MM.1S (cell line): Measurements from ENCODE around the gene FANCL.

ENCODE experiments used
- EZH2 ChIP-seq: fragments of 300-600 bp; sonication (generic); optimal IDR thresholded peaks from 2 replicates; pipeline ENCODE3; 2017; ENCODE audit warnings: low read depth, mild to moderate bottlenecking, antibody characterized with exemption, low read length, mixed read lengths
- TF ChIP-seq, protein P1 (sequence below): fragments of 300-600 bp; sonication (generic); IDR thresholded peaks from 2 replicates; pipeline ENCODE4 v1.5.1; 2016; ENCODE audit warnings: antibody characterized with exemption, low read length, mixed read lengths

DNA sequence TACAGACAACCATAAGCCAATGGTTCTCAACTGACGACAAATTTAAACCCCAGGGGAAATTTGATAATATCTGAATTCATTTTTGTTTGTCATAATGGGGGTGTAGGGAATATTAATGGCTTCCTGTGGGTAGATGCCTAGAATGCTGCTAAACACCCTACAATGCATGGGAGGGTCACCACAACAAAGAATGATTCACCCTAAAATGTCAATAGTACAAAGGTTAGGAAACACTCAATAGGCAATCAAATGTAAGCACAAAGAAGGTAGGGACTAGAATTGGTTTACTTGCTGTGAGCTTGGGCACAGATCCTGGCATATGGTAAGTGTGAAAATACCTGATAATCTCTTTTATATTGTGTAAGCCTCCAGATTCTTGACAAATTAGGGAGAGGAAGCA is 20.1 kb upstream of the FANCL start:
- TF ChIP-seq EZH2 = no peak
- TF ChIP-seq, protein P1, sequence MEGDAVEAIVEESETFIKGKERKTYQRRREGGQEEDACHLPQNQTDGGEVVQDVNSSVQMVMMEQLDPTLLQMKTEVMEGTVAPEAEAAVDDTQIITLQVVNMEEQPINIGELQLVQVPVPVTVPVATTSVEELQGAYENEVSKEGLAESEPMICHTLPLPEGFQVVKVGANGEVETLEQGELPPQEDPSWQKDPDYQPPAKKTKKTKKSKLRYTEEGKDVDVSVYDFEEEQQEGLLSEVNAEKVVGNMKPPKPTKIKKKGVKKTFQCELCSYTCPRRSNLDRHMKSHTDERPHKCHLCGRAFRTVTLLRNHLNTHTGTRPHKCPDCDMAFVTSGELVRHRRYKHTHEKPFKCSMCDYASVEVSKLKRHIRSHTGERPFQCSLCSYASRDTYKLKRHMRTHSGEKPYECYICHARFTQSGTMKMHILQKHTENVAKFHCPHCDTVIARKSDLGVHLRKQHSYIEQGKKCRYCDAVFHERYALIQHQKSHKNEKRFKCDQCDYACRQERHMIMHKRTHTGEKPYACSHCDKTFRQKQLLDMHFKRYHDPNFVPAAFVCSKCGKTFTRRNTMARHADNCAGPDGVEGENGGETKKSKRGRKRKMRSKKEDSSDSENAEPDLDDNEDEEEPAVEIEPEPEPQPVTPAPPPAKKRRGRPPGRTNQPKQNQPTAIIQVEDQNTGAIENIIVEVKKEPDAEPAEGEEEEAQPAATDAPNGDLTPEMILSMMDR = no peak
